Astrocyte (in vitro differentiated cells and primary cell): ENCODE results near the gene PTPRN2.

Experiments used
- CTCF ChIP-seq: IDR thresholded peaks from 2 replicates; pipeline ENCODE4 v1.5.1; 2011; ENCODE audit warnings: low read depth, mild to moderate bottlenecking, inconsistent platforms, low read length, moderate library complexity; ENCODE audit not compliant: insufficient read depth
- EZH2 ChIP-seq: IDR thresholded peaks from 2 replicates; pipeline ENCODE4 v1.6.1; 2012; ENCODE audit warnings: mild to moderate bottlenecking, low read length, inconsistent platforms; ENCODE audit not compliant: insufficient read depth

- TF ChIP-seq CTCF: no peak
- no peak for TF ChIP-seq EZH2
Observed at GRCh38 chr7:157997080-157997440, 590.6 kb downstream of the PTPRN2 start.
